HEK293T (cell line): ENCODE measurements around the gene LAIR2.

ENCODE experiments used
- ARNT ChIP-seq: fragments of 450-650 bp; IDR thresholded peaks from 2 replicates; pipeline ENCODE4 v1.6.1; 2017; ENCODE audit warnings: mild to moderate bottlenecking
- BHLHE40 ChIP-seq: fragments of 450-650 bp; IDR thresholded peaks from 2 replicates; pipeline ENCODE4 v1.6.1; 2016; ENCODE audit warnings: mild to moderate bottlenecking, moderate library complexity, borderline replicate concordance
- ELF4 ChIP-seq: fragments of 450-650 bp; IDR thresholded peaks from 2 replicates; pipeline ENCODE4 v1.6.1; 2017; ENCODE audit warnings: antibody characterized with exemption
- FOXA1 ChIP-seq: fragments of 450-650 bp; IDR thresholded peaks from 2 replicates; pipeline ENCODE4 v1.6.1; 2016; ENCODE audit warnings: mild to moderate bottlenecking
- FOXK2 ChIP-seq: fragments of 450-650 bp; IDR thresholded peaks from 2 replicates; pipeline ENCODE4 v1.6.1; 2016; ENCODE audit warnings: mild to moderate bottlenecking
- FOXM1 ChIP-seq: fragments of 450-650 bp; IDR thresholded peaks from 2 replicates; pipeline ENCODE4 v1.6.1; 2017; ENCODE audit warnings: mild to moderate bottlenecking, borderline replicate concordance
- HDGF ChIP-seq: fragments of 450-650 bp; IDR thresholded peaks from 2 replicates; pipeline ENCODE4 v1.6.1; 2017; ENCODE audit warnings: antibody characterized with exemption, borderline replicate concordance
- NFRKB ChIP-seq: fragments of 450-650 bp; IDR thresholded peaks from 2 replicates; pipeline ENCODE4 v1.6.1; 2016; ENCODE audit warnings: mild to moderate bottlenecking, moderate library complexity
- SP1 ChIP-seq: fragments of 450-650 bp; IDR thresholded peaks from 2 replicates; pipeline ENCODE4 v1.6.1; 2017
- SUZ12 ChIP-seq: fragments of 450-650 bp; IDR thresholded peaks from 2 replicates; pipeline ENCODE4 v1.6.1; 2016; ENCODE audit warnings: mild to moderate bottlenecking
- TARDBP ChIP-seq: fragments of 450-650 bp; IDR thresholded peaks from 2 replicates; pipeline ENCODE4 v1.6.1; 2016
- ZNF384 ChIP-seq: fragments of 450-650 bp; IDR thresholded peaks from 2 replicates; pipeline ENCODE4 v1.6.1; 2016

- no peak for TF ChIP-seq ZNF384
- TF ChIP-seq BHLHE40 = no peak
- no peak for TF ChIP-seq FOXA1
- no peak for TF ChIP-seq FOXM1
- TF ChIP-seq FOXK2 = no peak
- TF ChIP-seq SP1 = no peak
- TF ChIP-seq NFRKB = no peak
- no peak for TF ChIP-seq HDGF
- TF ChIP-seq TARDBP = no peak
- TF ChIP-seq ARNT = no peak
- TF ChIP-seq ELF4 = no peak
- TF ChIP-seq SUZ12 = no peak
Observed at GRCh38 chr19:54481326-54481930, 21.2 kb upstream of the LAIR2 start.
